PFSK-1 (cell line): ENCODE results near the gene NECTIN4.

Experiments
- POLR2AphosphoS5 ChIP-seq: IDR thresholded peaks from 2 replicates; pipeline ENCODE4 v1.6.1; 2012; ENCODE audit warnings: low read depth, mild to moderate bottlenecking, control low read depth, low read length, moderate library complexity
- REST ChIP-seq, 2 experiments: IDR thresholded peaks; 2 replicates each; pipeline versions ENCODE4 v1.6.1 to v1.8.0; 2011 to 2012; ENCODE audit warnings: low read depth in 2 of 2, low read length in 2 of 2, control low read depth in 1 of 2, inconsistent platforms in 1 of 2, mild to moderate bottlenecking in 1 of 2, moderate library complexity in 1 of 2; ENCODE audit not compliant: insufficient read depth in 1 of 2
- TAF1 ChIP-seq: IDR thresholded peaks from 2 replicates; pipeline ENCODE4 v1.6.1; 2012; ENCODE audit warnings: low read length, control low read depth, borderline replicate concordance; ENCODE audit not compliant: insufficient read depth

GRCh38 chr1:161121834-161122233, 32.5 kb upstream of the NECTIN4 start:
- TF ChIP-seq REST (IDR thresholded peaks at IDR 0.05; ENCODE audit: insufficient read depth in 1 of 2, low read depth in 2 of 2, low read length in 2 of 2) (no peak), POLR2AphosphoS5 (no peak), TAF1 (no peak)
